Left ventricle myocardium superior (tissue), 1 donor: Measurements from ENCODE around the gene ZP1. TPM values are rescaled to one million over a fixed set of nuclear protein-coding genes. Genes with fewer than 3 reads are reported as not detected.

Experiments
- ATAC-seq: fragments of 200-7000 bp; cut with Tn5 transposase; one replicate; pipeline ENCODE4 v1.9.1; 2020; ENCODE audit warnings: mild to moderate bottlenecking, moderate library complexity
- DNase-seq: peaks from one replicate; pipeline ENCODE4 v3.0.0-alpha.2; 2020
- intact Hi-C: fragments of 100-400 bp; cut with micrococcal nuclease; formaldehyde crosslinking; loops from one replicate; pipeline ENCODE4 v1.11.0; 2022
- total RNA-seq: library from RNA; stranded (reverse); fragmentation: NEBNext Ultra II Directional; extraction: Animal tissue kit (Norgen Biotek cat#: 25700); gene quantifications from one replicate; pipeline ENCODE4 v1.2.1, GENCODE V29; 2021
- donor health status: DM: no; HTN: yes; CAD: no; lungs with severe emphysema.

ZP1 gene
- total RNA-seq, 1 donor from 2014 or later, result not detected

DNA sequence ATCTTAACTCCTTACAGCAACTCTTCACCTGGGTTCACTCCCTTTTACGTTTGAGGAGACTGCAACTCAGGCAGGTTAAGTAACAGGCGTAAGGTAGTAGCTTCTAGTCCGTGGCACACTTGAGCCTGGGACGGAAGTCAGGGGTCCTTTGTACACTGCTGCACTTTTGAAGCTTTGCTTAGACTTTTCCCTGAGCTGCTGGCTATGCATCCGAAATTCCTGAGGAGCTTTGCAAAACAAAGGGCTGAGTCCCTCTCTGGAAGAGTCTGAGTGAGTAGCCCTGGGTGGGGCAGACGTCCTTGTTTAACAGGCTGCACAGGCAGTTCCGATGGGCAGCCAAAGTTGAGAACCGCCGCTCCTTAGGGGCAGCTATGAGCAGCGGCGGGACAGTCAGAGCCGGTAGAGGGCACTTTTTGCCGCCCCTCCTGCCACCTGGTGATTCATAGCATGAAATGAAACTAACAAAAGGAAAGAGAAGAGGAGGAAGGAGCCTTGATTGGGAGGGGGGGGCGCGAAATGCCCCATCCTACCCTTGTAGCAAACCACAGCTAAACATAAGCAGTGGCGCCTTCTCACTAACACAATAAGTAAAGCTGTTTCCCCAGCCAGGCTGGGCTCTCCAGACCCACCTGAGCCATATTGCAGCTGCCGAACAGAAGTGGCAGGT lies 48.0 kb downstream of the ZP1 start:
- ATAC-seq (peak; percentile 54), DNase-seq (peak; percentile 67)

DNA sequence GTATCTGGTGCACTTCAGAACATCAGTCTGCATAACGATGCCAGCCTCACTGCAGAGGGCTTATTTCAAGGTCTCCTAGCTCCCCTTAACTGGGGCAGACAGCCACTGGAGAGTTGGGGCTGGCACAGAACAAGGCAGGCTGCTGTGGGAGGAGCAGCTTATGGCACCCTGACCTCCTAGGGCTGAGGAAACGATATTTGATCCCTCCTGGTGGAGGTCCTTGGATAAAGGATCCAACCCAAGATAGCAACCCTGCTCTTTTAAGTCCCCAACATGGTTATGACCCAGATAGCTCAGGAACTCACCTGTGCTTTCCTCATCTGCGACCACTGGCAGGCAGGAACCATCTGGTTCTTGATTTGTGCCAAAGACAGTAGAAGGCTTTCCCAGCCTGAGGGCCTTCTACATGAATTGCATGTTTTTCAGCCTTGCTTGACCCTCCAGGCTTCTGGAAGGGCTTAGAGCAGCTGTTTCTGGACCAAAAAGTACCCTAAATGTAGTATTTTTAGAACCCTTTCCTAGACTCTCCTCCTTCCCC lies 49.4 kb downstream of the ZP1 start:
- intact Hi-C loops, result no loop called here
- DNase-seq, result no peak
- ATAC-seq, result no peak

More for the DNA sequence above, 48.0 kb downstream of the ZP1 start:
- intact Hi-C loops, result no loop called here

DNA sequence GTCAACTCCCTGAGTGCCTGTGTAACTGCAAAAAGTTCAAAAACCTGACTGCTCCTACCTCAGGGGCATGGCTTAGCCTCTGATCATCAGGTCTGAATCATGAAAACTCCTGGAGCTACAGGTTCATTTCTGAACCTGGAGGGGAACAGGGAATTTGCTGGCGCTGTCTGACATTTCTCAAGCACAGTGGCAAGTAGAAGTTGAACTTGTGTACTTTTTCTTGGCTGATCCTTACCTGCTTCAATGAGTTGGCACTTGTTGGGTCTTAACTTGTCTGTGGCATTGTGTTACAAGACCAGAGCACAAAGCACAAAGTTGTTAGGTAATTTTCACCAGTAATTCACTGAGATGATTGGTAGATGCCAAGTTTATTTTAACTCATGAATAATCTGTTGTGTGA lies 49.9 kb downstream of the ZP1 start:
- no peak for DNase-seq
- no peak for ATAC-seq
- intact Hi-C loops, result no loop called here

DNA sequence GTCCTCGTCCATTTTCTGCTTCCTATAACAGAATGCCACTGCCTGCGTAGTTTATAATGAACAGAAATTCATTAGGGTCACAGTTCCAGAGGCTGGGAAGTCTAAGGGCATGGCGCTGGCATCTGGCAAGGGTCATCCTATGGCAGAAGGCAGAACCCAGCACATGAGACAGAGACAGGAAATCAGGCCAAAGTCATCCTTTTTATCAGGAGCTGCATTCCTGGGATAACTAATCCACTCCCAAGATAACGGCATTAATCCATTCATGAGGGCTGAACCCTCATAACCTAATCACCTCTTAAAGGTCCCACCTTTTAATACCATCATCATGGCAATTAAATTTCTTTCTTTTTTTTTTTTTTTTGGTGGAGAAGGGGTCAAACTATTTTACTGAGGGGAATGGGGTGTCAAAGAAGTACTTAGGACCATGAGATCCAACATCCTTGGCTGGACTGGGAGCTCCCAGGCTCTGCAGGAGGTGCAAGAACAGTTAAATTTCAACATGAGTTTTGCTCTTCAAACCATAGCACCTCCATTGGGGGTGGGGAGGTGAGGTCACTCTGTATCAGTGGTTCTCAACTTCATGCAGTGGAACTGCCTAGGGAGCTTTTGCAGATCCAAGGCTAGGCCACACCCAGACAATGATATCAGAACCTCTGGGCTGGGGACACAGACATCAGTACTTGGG lies 51.1 kb downstream of the ZP1 start:
- no peak for ATAC-seq
- intact Hi-C loops, result no loop called here
- DNase-seq, result no peak

DNA sequence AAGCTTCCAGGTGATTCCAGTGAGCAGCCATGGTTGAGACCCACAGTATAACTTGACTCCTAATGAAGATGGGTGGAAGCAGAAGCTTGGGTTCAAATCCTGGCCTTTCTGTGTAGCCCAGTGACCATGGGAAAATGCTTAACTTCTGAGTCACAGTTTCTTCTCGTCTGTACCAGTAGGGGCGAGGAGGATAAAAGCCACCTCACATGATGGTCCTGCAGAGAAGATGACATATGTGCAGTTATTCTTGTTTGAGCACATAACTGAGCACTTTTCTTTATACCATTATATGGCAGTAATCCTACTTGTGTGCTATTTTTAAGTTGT lies 51.6 kb downstream of the ZP1 start:
- DNase-seq, result no peak
- intact Hi-C loops, result no loop called here

DNA sequence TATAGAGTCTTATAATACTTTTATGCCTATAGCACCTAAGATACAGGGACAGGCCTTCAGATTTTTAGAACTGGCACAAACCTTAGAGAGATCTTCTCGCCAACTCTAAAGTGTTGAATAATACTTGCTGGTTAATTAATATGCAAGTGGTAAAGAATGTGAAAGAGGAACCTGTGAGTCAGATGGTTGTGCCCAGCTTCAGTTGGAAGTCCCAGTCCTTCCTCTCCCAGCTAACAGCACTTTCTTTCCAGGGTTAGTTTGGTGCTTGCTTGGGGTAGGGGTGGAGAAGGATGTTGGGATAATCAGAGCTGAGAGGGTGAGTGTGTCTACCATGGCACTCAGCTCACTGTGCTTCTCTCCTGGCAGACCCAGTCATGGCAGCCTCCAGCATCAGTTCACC lies 52.0 kb downstream of the ZP1 start:
- no peak for ATAC-seq
- no peak for DNase-seq
- intact Hi-C loops, result no loop called here

More for the DNA sequence above, 51.6 kb downstream of the ZP1 start:
- no peak for ATAC-seq

DNA sequence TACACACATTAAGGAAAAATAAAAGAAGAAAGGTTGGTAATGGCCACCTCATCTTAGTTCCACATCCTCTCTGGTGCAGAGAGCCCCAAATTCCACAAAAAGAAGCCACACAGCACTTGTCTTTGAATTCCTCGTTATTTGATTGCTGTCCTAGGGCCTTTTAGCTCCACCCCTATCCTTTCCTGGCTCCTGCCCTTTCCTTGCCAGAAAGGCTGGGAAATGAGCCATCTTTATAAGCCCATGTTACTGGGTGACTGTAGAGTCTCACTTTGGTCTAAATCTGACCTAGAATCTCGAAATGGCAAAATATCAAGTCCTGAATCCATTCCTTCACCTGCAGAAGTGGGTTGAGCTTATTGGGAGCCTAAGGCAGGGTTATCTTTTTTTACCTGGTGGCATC lies 52.6 kb downstream of the ZP1 start:
- ATAC-seq (no peak), DNase-seq (no peak)
- intact Hi-C loops, result no loop called here

DNA sequence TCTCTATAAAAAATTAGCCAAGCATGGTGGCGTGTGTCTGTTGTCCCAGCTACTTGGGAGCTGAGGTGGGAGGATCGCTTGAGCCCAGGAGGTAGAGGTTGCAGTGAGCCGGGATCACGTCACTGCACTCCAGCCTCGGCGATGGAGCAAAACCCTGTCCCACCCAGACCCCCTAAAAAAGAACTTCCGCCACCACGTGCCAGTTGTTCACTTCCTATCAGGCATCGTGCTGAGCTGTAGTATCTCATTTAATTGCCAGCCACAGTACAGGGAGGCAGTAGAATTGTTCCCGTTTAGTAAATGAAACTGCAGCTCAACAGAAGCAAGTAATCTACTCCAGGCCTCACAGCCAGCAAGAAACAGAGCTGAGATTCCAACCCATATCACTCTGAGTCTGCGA lies 53.9 kb downstream of the ZP1 start:
- ATAC-seq, result no peak
- no peak for DNase-seq
- intact Hi-C loops, result no loop called here

DNA sequence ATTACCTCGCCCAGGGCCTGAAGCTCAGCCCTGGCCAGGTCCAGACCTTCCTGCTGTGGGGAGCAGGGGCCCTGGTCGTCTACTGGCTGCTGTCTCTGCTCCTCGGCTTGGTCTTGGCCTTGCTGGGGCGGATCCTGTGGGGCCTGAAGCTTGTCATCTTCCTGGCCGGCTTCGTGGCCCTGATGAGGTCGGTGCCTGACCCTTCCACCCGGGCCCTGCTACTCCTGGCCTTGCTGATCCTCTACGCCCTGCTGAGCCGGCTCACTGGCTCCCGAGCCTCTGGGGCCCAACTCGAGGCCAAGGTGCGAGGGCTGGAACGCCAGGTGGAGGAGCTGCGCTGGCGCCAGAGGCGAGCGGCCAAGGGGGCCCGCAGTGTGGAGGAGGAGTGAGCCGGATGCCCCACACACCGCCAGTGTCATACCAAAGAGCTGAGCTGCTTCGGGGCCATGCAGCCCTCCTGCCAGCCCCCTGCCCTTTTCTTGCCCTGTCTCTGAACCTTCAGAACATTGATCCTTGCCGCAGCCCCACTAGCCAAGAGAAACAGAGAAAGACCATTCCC lies 54.5 kb downstream of the ZP1 start:
- ATAC-seq (no peak), DNase-seq (no peak)
- intact Hi-C loops, result no loop called here

DNA sequence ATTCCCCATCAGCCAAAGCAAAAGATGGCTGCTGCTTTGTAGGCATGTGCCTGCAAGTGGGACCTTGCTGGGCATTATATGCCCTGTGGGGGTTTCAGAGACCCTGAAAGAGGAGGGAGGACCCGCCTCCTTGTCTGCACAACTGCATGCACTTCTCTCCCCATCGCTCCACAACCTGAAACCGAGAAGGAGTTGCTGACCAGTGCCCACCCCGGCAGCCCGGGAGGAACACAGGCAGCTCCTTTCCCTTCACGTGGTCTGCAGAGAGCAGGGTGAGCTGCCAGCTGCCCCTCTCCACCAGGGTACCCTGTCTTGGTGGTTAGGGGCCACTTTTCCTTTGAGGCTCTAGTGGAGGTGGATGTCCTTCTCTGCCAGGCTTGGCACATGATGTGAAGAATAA lies 55.6 kb downstream of the ZP1 start:
- no peak for DNase-seq
- intact Hi-C loops, result no loop called here
- ATAC-seq, result no peak

DNA sequence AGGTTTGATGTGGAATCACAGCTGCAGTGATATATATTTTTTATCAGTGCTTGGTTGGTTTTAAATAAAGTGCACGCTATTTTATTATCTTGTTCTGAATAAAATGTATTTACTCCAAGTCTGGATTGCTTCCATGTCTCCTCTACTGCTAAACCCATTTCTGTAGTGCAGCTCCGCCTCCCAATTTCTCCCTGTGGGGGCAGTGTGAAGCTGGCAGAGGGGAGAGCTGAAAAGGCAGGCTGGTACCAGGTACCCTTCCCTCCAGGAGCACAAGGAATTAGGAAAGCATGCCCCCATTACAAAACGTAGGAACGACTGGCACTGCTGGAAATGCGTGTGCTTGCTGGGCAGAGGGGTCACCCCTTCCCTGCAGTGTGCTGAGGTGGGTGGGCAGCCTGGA lies 56.0 kb downstream of the ZP1 start:
- DNase-seq (no peak), ATAC-seq (no peak)
- intact Hi-C loops, result no loop called here

DNA sequence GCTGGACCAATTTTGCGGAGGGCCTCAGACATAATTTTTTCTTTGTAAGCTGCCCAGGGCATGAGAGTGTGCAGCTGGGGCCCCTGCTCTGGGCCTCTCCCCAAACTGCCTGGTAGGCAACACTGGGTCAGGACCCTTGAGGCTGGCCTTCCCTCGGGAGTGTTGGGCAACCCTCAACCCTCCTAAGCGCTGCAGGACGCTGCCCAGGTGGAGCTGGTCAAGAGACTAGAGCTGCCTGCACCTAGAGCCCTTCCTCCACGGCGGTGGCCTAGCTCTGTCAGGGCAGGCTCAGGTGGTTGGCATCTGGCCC lies 56.4 kb downstream of the ZP1 start:
- intact Hi-C loops, result no loop called here
- peak; percentile 11 for ATAC-seq

DNA sequence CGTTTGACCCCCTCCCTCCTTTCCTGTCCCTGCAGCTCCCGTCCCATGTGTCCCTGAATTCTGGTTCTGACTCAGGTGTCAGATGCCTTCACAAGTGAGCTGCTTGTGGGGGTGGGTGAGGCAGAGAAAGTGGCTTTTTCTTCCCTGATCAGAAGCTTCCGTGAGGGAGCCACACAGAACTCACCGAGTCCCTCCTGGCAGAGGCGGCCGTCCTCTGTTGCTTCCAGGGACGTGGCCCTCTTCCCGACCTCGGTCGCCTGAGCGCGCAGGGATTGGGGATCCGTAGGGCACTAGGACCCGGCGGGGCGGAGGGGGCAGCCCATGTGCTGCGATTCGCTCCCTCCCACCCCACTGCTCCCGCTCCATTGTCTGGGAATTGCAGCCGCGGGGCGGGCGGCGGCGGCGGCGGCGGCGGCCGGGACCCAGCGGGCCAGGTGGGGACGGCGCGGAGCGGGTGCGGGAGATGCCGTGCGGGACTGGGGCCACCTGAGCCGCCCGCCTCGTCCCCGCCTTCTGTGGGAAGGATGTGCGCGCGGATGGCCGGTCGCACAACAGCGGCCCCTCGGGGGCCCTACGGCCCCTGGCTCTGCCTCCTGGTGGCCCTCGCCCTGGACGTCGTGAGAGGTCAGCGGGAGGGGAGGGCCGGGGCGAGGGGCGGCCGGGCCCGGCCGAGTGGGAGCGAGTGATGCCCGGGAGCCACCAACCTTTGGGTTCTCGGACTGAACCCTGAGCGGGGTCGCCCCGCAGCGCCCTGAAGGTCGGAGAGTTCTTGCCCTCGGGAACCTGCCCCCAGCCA lies 57.0 kb downstream of the ZP1 start, which contains the start of gene TMEM132A:
Gene TMEM132A, plus strand, starts transcription at position 351 of the 796 bp plus-strand sequence. Its CDS starts 174 bp downstream, at position 525.
- ATAC-seq (peak; percentile 88), DNase-seq (peak; percentile 81)
- intact Hi-C loops, result no loop called here

More for the DNA sequence above, 56.4 kb downstream of the ZP1 start:
- DNase-seq, result no peak

Other genes with a start within 250 kb of the ZP1 start
- gene MS4A8, start 167.9 kb upstream of the ZP1 start, total RNA-seq, result not detected
- gene MS4A18, start 142.8 kb upstream of the ZP1 start, total RNA-seq, result not detected
- not detected for gene MS4A15, start 110.7 kb upstream of the ZP1 start, total RNA-seq
- not detected for gene MS4A10, start 82.2 kb upstream of the ZP1 start, total RNA-seq
- gene CCDC86, start 25.4 kb upstream of the ZP1 start, total RNA-seq, result 9.7 TPM
- gene PTGDR2, start 11.6 kb upstream of the ZP1 start, total RNA-seq, result 3.1 TPM
- gene PRPF19, start 39.0 kb downstream of the ZP1 start, total RNA-seq, result 41.5 TPM
- gene TMEM109, start 46.6 kb downstream of the ZP1 start, total RNA-seq, result 97.0 TPM
- 5.9 TPM for gene TMEM132A, start 56.9 kb downstream of the ZP1 start, total RNA-seq
- gene SLC15A3, start 84.6 kb downstream of the ZP1 start, total RNA-seq, result 16.8 TPM
- gene CD6, start 104.1 kb downstream of the ZP1 start, total RNA-seq, result 0.20 TPM
- gene CD5, start 234.9 kb downstream of the ZP1 start, total RNA-seq, result 0.07 TPM